BLaER1 treated with 17β-estradiol and CSF1 and Interleukin-3, amounts not matched to agents 10 nM and 100 nM (cell line): Measurements from ENCODE around the gene ZNF24.

Experiments used
- H3K27ac ChIP-seq, 11 experiments: shearing (Covaris generic); formaldehyde crosslinking; 2 replicates each; pipeline ENCODE4 v1.8.1; 2022
- H3K27me3 ChIP-seq, 11 experiments: shearing (Covaris generic); formaldehyde crosslinking; 2 replicates each; pipeline ENCODE4 v1.8.1; 2022
- H3K36me3 ChIP-seq, 11 experiments: shearing (Covaris generic); formaldehyde crosslinking; 2 replicates each; pipeline ENCODE4 v1.8.1; 2022
- H3K4me1 ChIP-seq, 10 experiments: shearing (Covaris generic); formaldehyde crosslinking; 2 replicates each; pipeline ENCODE4 v1.8.1; 2022
- H3K4me2 ChIP-seq, 11 experiments: shearing (Covaris generic); formaldehyde crosslinking; 2 replicates each; pipeline ENCODE4 v1.8.1; 2022
- H3K4me3 ChIP-seq, 10 experiments: shearing (Covaris generic); formaldehyde crosslinking; 2 replicates each; pipeline ENCODE4 v1.8.1; 2022
- H3K9ac ChIP-seq, 11 experiments: shearing (Covaris generic); formaldehyde crosslinking; 2 replicates each; pipeline ENCODE4 v1.8.1; 2022
- H3K9me3 ChIP-seq, 11 experiments: shearing (Covaris generic); formaldehyde crosslinking; replicated peaks in 1 of 11; 2 replicates each; pipeline ENCODE4 v1.8.1; 2022
- H4K20me1 ChIP-seq, 11 experiments: shearing (Covaris generic); formaldehyde crosslinking; 2 replicates each; pipeline ENCODE4 v1.8.1; 2022
- Cebpa-rat ChIP-seq, 11 experiments: shearing (Covaris generic); IDR thresholded peaks; 2 replicates each; pipeline ENCODE4 v1.8.1; 2022

ZNF24 gene

DNA sequence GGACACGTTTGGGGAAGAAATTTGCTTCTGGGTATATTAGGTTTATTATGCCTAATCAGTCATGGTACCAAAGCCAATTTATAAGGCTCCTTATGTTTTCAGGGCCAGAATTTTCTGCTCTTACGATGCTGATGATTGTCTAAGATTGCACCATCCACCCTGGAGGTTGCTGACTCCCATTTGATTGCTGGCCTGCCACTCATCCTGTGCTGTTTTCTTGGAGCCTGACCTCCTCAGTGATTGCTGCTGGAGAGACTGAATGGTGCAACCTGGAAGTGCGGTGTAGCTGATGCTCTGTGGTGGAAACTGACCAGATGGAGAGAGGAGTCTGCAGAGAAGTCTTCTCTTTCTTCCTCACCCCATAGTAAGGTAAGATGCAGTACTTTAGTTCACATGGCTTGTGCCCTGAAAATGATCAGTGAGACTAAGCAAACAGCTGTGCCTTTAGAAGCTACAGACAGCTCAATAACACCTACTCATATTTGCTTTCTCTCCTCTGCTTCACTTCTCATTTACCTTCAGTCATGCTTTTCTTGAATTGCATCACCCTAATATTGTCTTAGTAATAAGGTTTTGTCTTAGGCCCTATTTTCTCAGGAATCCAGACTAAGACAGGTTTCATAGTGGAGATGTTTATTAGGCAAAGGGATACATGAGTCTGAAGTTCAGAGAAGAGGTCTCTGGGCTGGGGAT is 17.4 kb downstream of the ZNF24 start:
- Histone ChIP-seq H3K27me3 (no peaks in the 10 kb centered on the region), H3K36me3 (peaks cover 5 to 31% (median 14%) of the 10 kb centered on the region in 11 experiments), H3K9me3 (peaks cover 0 to 23% (median 6%) of the 10 kb centered on the region in 11 experiments; a peak in 12 of 22 replicates), H4K20me1 (peaks cover 0 to 9% (median 0%) of the 10 kb centered on the region in 11 experiments; a peak in 2 of 22 replicates), H3K27ac (no peak overlapping the region), H3K4me3 (no peak overlapping the region), H3K4me1 (no peaks in the 10 kb centered on the region), H3K4me2 (no peak overlapping the region), H3K9ac (no peak overlapping the region)
- no peak for TF ChIP-seq Cebpa-rat (IDR thresholded peaks at IDR 0.05)

DNA sequence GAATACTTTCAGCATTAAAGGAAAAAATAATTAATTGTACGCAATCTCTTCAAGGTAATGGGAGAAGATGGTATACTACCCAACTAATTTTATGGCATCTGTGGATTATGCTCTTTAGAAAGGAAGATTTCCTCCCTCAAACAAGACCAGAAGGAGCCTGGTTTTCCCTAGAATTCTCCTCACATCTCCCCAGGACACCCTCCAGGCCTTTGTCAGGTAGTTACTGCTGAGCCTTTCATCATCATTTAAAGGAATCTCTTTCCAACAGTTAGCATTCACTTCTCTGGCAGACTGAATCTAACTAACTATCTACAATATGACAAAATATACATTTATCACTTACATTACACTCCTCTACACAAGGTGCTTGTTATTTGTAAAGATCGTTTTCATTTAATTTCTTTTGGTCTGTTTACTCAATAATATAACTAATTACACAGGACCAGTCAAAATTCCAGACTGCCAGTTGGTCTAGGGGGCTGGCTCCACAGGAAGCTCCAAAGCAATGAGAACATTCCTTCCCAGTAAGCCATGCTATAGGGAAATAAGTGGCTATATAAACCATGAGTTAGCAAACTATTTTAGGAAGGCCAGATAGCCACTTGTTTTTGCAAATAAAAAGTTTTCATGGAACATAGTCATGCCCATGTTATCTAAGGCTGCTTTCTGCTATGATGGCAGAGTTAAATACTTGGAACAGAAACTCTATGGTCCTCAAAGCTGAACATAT is 19.1 kb downstream of the ZNF24 start:
- H3K27ac ChIP-seq: no peak overlapping the region
- no peaks in the 10 kb centered on the region for H3K4me1 ChIP-seq
- H3K9ac ChIP-seq: no peak overlapping the region
- no peaks in the 10 kb centered on the region for H4K20me1 ChIP-seq
- no peak overlapping the region for H3K4me2 ChIP-seq
- no peak for TF ChIP-seq Cebpa-rat (IDR thresholded peaks at IDR 0.05)
- no peak overlapping the region for H3K4me3 ChIP-seq
- H3K9me3 ChIP-seq: peaks cover 0 to 23% (median 6%) of the 10 kb centered on the region in 11 experiments; a peak in 12 of 22 replicates
- peaks cover 0 to 19% (median 4%) of the 10 kb centered on the region in 11 experiments; a peak in 5 of 22 replicates for H3K36me3 ChIP-seq
- H3K27me3 ChIP-seq: no peaks in the 10 kb centered on the region

DNA sequence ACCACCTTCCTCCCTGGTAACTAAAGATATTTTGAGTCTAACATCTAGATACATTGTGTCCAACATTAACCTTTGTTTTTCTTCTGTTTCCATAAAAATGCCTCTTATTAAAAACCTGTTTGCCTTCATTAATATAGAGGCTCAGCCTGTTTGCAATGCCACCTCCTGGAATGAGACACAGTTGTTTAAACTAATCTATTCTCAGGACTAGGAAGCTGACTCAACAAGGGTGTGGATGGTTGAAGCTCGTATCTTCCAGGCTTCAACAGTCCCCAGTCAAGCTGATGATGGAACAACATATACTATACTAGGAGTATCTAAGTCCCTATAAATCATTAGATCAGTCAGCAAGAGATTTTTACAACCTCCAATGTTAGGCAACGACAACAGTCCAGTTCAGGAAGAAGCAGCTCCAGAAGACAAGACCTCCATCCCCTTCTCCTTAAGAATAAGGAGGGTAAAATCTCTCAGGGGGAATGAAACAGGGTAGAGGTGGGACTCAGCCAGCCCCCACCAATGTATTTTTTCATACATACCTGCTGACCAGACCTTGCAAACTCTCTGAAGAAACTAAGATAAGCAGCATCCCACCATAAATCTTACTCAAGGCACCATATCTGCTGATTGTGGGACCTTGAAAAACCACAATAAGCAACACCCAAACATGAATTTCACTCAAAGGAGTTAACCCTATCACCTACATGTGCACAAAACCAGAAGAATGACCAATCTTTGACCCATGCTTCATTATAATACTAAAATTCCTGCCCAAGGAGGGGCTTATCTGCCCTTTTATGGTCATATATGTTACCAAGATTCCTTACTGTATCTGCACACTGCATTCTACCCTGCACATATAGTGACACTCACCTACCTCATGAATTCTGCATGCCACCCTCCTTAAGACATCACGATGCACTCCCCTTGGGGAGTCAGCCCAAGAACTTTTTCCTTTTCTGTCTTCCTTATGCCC is 21.4 kb downstream of the ZNF24 start:
- Histone ChIP-seq H3K4me2 (no peak overlapping the region), H3K27ac (no peak overlapping the region), H4K20me1 (no peaks in the 10 kb centered on the region), H3K9ac (no peak overlapping the region), H3K4me1 (no peaks in the 10 kb centered on the region), H3K9me3 (peaks cover 0 to 4% (median 0%) of the 10 kb centered on the region in 11 experiments; a peak in 1 of 22 replicates), H3K27me3 (no peaks in the 10 kb centered on the region), H3K4me3 (no peak overlapping the region), H3K36me3 (peaks cover 0 to 6% (median 0%) of the 10 kb centered on the region in 11 experiments; a peak in 1 of 22 replicates)
- no peak for TF ChIP-seq Cebpa-rat (IDR thresholded peaks at IDR 0.05)

DNA sequence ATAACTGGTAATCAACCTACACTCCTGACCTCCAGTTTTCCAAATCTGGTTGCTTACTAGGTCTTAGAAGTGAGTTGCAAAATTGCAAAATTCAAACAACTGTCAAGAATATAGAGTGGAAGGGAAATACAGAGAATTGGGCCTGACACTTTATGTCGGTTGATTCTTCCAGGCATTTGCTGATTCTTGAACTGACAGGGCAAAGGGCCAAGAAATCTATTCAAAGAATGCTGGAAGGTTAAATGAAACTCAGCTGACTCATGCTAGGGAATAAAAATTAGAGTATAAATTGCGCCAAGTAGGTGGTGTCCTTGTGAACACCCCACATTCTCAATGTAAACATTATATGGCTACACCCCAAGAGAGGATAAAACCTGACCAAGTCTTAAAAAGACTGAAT is 32.7 kb downstream of the ZNF24 start:
- H3K27me3 ChIP-seq: no peaks in the 10 kb centered on the region
- H3K4me1 ChIP-seq: no peaks in the 10 kb centered on the region
- H4K20me1 ChIP-seq: no peaks in the 10 kb centered on the region
- TF ChIP-seq Cebpa-rat (IDR thresholded peaks at IDR 0.05): no peak
- peaks cover 41 to 62% (median 51%) of the 10 kb centered on the region in 11 experiments for H3K36me3 ChIP-seq
- no peak overlapping the region for H3K27ac ChIP-seq
- no peak overlapping the region for H3K4me2 ChIP-seq
- peaks cover 77 to 100% (median 82%) of the 10 kb centered on the region in 11 experiments for H3K9me3 ChIP-seq
- H3K4me3 ChIP-seq: no peak overlapping the region
- H3K9ac ChIP-seq: no peak overlapping the region

DNA sequence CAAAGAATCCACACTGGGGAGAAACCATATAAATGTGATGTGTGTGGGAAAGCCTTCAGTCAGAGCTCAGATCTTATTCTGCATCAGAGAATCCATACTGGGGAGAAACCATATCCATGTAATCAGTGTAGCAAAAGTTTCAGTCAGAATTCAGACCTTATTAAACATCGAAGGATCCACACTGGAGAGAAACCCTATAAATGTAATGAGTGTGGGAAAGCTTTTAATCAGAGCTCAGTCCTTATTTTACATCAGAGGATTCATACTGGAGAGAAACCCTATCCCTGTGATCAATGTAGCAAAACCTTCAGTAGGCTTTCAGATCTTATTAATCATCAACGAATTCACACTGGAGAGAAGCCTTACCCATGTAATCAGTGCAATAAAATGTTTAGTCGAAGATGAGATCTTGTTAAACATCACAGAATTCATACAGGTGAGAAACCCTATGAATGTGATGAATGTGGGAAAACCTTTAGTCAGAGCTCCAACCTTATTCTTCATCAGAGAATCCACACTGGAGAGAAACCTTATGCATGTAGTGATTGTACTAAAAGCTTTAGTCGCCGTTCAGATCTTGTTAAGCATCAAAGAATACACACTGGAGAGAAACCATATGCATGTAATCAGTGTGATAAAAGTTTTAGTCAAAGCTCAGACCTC is 37.5 kb downstream of the ZNF24 start:
- no peaks in the 10 kb centered on the region for H3K27me3 ChIP-seq
- no peaks in the 10 kb centered on the region for H4K20me1 ChIP-seq
- no peaks in the 10 kb centered on the region for H3K4me1 ChIP-seq
- no peak for TF ChIP-seq Cebpa-rat (IDR thresholded peaks at IDR 0.05)
- H3K36me3 ChIP-seq: peaks cover 88 to 100% (median 95%) of the 10 kb centered on the region in 11 experiments
- H3K4me3 ChIP-seq: peak overlapping the region in 8 of 10 experiments; percentile 1 to 39 (median 26); a peak in 10 of 20 replicates
- H3K9me3 ChIP-seq: peaks cover 97 to 100% (median 100%) of the 10 kb centered on the region in 11 experiments
- no peak overlapping the region for H3K4me2 ChIP-seq
- H3K9ac ChIP-seq: no peak overlapping the region
- no peak overlapping the region for H3K27ac ChIP-seq

DNA sequence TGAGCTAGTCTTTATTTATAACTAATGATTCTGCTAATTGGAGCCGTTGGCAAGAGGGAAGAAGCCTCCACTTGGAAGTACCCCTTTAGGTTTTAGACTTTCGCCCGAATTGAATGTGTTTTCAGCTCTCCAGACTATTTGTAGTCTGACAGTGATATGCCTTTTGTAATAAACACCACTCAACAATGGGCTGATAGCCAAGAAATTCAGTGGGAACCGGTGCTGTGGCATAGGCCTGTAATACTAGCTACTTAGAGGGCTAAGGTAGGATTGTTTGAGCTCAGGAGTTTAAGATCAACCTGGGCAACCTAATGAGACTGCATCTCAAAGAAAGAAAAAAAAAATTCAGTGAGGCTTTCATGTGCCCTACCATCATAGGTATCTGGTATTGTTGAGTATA is 40.6 kb downstream of the ZNF24 start:
- Histone ChIP-seq H3K9me3 (peaks cover 99 to 100% (median 100%) of the 10 kb centered on the region in 11 experiments), H3K4me1 (no peaks in the 10 kb centered on the region)
- TF ChIP-seq Cebpa-rat (IDR thresholded peaks at IDR 0.05): no peak

DNA sequence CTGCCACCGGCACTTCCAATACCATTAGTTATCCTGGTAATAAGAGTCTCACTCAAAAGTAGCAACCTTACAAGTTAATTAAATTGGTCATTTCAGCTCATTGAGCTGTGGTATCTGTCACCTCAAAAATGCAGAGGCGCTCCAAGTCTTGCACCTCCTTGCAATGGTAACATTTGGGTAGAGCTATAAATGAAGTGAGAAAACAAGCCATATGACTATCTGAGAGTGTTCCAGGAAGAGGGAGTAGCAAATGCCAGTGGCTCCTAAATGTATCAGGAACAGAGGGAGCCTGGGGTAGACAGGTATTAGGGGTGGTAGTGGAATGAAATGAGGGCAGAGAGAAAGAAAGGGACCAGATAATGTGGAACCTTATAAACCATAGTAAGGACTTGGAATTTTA is 48.2 kb downstream of the ZNF24 start:
- Histone ChIP-seq H3K9ac (no peak overlapping the region), H3K27ac (no peak overlapping the region), H3K27me3 (no peaks in the 10 kb centered on the region), H3K4me2 (no peak overlapping the region), H3K9me3 (peaks cover 61 to 81% (median 71%) of the 10 kb centered on the region in 11 experiments), H3K4me1 (peaks cover 8 to 16% (median 12%) of the 10 kb centered on the region in 10 experiments), H3K4me3 (no peak overlapping the region), H3K36me3 (peaks cover 85 to 96% (median 92%) of the 10 kb centered on the region in 11 experiments), H4K20me1 (peaks cover 0 to 3% (median 0%) of the 10 kb centered on the region in 11 experiments; a peak in 3 of 22 replicates)
- TF ChIP-seq Cebpa-rat (IDR thresholded peaks at IDR 0.05): no peak

More for the DNA sequence above, 40.6 kb downstream of the ZNF24 start:
- no peak overlapping the region for H3K9ac ChIP-seq
- H4K20me1 ChIP-seq: no peaks in the 10 kb centered on the region; a peak in 1 of 22 replicates
- no peak overlapping the region for H3K4me2 ChIP-seq
- H3K4me3 ChIP-seq: peak overlapping the region in 6 of 10 experiments; percentile 0 to 21 (median 16); a peak in 4 of 20 replicates
- H3K27ac ChIP-seq: no peak overlapping the region
- H3K27me3 ChIP-seq: no peaks in the 10 kb centered on the region
- peaks cover 94 to 100% (median 100%) of the 10 kb centered on the region in 11 experiments for H3K36me3 ChIP-seq

DNA sequence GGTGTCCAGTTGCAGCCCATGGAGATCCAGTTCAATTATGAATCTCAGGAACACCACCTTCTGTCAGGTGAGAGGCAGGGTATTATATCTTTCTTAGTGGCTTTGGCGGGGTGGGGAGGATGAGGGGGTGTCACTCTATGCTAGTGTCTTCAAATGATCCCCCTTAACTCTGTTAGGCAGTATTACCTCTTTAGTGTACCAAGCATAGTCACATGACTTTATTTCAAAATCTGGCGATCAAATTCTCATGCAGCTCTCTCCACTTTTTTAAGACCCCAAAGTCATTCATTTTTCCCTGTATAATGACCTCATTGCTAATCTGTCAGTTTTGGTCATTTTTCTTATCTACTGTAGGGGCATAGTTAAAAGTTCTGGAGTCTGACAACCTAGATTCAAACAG is 53.1 kb downstream of the ZNF24 start:
- Histone ChIP-seq H4K20me1 (peaks cover 0 to 3% (median 0%) of the 10 kb centered on the region in 11 experiments; a peak in 1 of 22 replicates), H3K9ac (peak overlapping the region; percentile 86 to 94 (median 91)), H3K4me2 (peak overlapping the region; percentile 83 to 97 (median 90)), H3K4me3 (peak overlapping the region; percentile 76 to 85 (median 80)), H3K9me3 (peaks cover 34 to 51% (median 42%) of the 10 kb centered on the region in 11 experiments; a peak in 21 of 22 replicates), H3K4me1 (peaks cover 23 to 29% (median 25%) of the 10 kb centered on the region in 10 experiments), H3K36me3 (peaks cover 40 to 51% (median 45%) of the 10 kb centered on the region in 11 experiments), H3K27ac (peak overlapping the region in 9 of 11 experiments; percentile 72 to 93 (median 87); a peak in 14 of 22 replicates), H3K27me3 (no peaks in the 10 kb centered on the region)
- no peak for TF ChIP-seq Cebpa-rat (IDR thresholded peaks at IDR 0.05)
